H1 (cell line): ENCODE data around the gene KSR2. TPM values are rescaled to one million over a fixed set of nuclear protein-coding genes. Genes with fewer than 3 reads are reported as not detected.

Experiments
- BACH1 ChIP-seq: IDR thresholded peaks from 2 replicates; pipeline ENCODE4 v1.6.1; 2012; ENCODE audit warnings: low read length, improper control_type of control experiment
- BCL11A ChIP-seq, 2 experiments: IDR thresholded peaks; one replicate each; pipeline ENCODE4 v1.6.1; 2011; ENCODE audit warnings: low read depth in 2 of 2, low read length in 2 of 2, mild to moderate bottlenecking in 2 of 2
- MAFK ChIP-seq: IDR thresholded peaks from 2 replicates; pipeline ENCODE4 v1.6.1; 2012; ENCODE audit warnings: low read depth, mild to moderate bottlenecking, improper control_type of control experiment, low read length
- polyA plus RNA-seq, 7 experiments: library from polyadenylated mRNA; depleted of rRNA in 3 of 7; stranded (reverse) in 5 of 7; unstranded in 2 of 7; fragments of >200 nt in 5 of 7; fragments of 200-250 nt in 2 of 7; gene quantifications; 1 replicate in 5 of 7; 2 replicates in 1 of 7; 4 replicates in 1 of 7; pipeline versions ENCODE4 v1.2.1 to v1.2.3, GENCODE V29; 2011 to 2013; ENCODE audit warnings: missing spikeins in 2 of 7, mixed read lengths in 2 of 7
- total RNA-seq: library from RNA; stranded (reverse); fragmentation: NEBNext Ultra II Directional; extraction: Animal tissue kit (Norgen Biotek cat#: 25700); gene quantifications from 2 replicates; pipeline ENCODE4 v1.2.1, GENCODE V29; 2021
- TF ChIP-seq, protein P1 (sequence below), 3 experiments: IDR thresholded peaks; 1 replicate in 2 of 3; 2 replicates in 1 of 3; pipeline versions ENCODE4 v1.5.1 to v1.6.1; 2011; ENCODE audit warnings: low read length in 3 of 3, mild to moderate bottlenecking in 3 of 3, inconsistent platforms in 2 of 3, low read depth in 1 of 3, moderate library complexity in 1 of 3; ENCODE audit not compliant: insufficient read depth in 1 of 3; ENCODE audit errors: control extremely low read depth in 1 of 3

KSR2 gene
- total and polyA plus RNA-seq, 2 of the 8 experiments (the other 6 are each of a cell fraction or from before 2014, with no cell fraction given), result 0.74 to 2.2 TPM

DNA sequence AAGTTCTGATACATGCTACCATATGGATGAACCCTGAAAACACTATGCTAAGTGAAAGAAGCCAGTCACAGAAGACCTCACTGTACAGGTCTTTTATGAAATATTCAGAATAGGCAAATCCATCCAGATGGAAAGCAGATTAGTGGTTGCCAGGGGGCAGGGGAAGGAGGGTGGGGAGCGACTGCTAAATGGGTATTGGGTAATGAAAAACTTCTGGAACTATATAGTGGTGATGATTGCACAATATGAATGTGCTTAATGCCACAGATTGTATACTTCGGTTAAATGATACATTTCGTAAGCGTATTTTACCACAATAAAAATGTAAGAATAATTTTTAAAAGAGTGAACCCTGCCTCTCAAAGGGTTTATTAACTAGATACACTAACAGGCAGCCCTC is 11.8 kb upstream of the KSR2 start (continued):
- TF ChIP-seq MAFK (no peak), BCL11A (IDR thresholded peaks at IDR 0.05; ENCODE audit: low read depth in 2 of 2, low read length in 2 of 2) (no peak), BACH1 (no peak)
- TF ChIP-seq, protein P1, sequence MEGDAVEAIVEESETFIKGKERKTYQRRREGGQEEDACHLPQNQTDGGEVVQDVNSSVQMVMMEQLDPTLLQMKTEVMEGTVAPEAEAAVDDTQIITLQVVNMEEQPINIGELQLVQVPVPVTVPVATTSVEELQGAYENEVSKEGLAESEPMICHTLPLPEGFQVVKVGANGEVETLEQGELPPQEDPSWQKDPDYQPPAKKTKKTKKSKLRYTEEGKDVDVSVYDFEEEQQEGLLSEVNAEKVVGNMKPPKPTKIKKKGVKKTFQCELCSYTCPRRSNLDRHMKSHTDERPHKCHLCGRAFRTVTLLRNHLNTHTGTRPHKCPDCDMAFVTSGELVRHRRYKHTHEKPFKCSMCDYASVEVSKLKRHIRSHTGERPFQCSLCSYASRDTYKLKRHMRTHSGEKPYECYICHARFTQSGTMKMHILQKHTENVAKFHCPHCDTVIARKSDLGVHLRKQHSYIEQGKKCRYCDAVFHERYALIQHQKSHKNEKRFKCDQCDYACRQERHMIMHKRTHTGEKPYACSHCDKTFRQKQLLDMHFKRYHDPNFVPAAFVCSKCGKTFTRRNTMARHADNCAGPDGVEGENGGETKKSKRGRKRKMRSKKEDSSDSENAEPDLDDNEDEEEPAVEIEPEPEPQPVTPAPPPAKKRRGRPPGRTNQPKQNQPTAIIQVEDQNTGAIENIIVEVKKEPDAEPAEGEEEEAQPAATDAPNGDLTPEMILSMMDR (IDR thresholded peaks at IDR 0.05; ENCODE audit: control extremely low read depth in 1 of 3, insufficient read depth in 1 of 3, low read depth in 1 of 3, low read length in 3 of 3), result no peak
